Stimulated activated CD8-positive, alpha-beta memory T cell treated with anti-CD3 and anti-CD28 coated beads, Interleukin-4, amount 100 ng/mL, for 4 hours (primary cell): ENCODE data around the gene NECTIN4.
"Not testable (repeated sequence)": the region's sequence is repeated elsewhere in the genome, so short reads cannot be mapped to it uniquely, and the experiment has no call there.

ENCODE experiments used
- DNase-seq, 2 donors: peaks; one replicate each; pipeline ENCODE4 v3.0.0-alpha.2; 2020; ENCODE audit warnings: low read depth in 2 of 2, low spot score in 1 of 2

The NECTIN4 gene

DNA sequence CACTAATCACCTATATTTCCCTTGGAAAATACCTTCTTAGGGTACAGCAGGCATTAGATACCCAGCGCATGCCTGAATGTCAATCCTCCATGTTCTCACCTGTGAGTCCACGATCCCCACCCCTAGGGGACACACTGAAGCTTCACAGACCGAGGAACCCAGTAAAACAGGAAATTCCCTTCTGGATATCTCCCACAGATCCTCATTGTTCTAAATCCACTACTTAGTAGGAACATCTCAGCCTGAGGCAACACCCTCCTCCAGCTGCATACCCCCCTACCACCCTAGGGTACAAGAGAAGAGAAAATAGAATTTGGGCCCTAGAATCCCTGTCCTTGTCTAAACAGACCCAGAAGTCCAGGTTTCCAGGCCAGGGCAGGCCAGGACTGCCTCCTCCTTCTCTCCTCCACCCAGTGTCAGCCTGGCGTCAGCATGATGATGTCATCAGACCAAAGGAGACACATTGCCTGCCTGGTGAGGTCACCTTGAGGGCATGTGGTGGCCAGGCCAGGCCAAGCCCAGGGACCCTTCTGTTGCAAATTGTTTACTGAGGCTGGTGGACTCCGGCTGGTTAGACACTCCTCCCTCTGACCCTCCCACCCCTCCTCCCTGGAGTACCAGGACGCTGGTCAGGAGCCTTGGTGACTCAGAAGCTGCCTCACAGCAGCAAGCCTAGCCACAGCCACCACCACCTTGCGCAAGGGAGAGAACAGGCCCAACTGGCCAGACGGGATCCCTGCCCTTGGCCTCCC is 6.2 kb downstream of the NECTIN4 start:
- DNase-seq: no peak

DNA sequence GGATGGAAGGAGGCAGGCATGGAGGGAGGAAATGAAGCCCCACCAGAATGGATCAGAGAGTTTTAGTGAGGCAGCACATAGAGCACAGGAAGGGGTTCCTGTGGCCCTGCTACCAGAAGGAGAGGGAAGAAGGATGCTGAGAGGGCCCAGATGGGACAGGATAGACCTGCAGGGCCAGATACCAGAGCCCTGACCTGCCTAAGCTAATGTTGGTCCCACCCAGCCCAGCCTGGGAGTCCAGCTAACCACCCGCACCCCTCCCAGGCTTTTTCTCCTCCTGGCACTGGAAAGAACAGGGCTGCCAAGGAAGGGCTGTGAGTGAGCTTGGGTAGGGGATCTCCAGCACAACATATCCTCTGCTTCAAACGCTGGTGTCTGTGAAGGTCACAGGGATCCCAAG is 6.9 kb downstream of the NECTIN4 start:
- DNase-seq: no peak

DNA sequence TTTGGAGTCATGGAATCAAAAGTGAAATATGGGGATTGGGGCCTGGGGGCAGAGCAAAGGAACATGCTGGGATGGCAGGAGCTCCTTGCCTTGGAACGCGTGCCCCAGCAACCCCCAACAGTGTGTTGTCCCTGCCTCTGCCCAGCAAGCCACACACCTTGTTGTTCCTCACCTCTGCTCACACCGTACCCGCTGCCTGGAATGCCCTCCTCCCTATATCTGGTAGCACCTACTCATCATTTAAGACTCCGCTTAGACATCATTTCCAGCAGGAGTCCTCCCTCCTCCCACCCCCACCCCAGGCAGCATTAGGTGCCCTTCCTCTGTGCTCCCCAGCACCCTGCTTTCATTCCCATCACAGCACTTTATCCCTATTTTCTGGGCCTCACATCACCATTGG is 7.8 kb downstream of the NECTIN4 start:
- no peak for DNase-seq

DNA sequence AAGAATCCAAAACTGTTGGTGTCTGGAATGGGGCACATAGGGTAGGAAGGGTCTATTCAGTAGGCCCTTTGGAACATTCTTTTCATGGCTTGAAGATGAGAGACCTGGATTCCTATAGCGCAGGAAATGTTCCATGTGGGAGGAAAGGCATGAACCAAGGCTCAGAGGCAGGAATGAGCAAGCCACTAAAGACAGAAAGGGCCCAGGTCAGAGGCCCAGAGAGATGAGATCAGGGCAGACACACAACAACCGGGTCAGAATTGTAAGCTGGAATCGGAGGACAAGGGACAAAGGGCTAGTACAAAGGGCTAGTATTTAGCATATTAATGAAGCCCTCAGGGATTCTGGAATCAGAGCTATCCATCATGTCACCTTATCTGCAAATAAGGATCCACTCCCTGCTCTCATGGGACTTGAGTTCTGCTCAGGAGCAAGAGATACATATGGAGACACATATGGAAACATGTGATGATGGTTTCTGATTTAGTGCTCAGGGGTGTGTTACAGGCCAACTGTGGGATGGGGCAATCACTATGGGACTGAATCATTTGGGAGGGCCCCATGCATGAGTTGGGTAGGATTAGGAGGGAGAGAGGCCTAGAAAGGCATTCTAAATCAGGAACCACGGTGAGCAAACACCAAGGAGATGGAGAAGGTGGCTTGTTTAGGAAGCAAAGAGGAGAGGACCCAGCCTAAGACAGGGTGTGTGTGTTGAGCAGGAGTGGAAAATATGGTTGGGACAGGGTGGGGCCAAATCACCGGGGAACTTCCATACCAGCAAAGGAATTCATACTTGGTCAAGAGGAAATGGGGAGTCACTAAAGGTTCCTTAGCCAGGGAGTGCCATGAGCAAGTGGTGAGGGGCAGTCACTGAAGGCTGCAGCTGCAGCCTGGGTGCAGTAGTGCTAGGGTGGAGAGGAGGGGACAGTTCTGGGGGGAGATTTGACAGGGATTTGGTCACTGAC is 8.6 kb downstream of the NECTIN4 start:
- no peak for DNase-seq

DNA sequence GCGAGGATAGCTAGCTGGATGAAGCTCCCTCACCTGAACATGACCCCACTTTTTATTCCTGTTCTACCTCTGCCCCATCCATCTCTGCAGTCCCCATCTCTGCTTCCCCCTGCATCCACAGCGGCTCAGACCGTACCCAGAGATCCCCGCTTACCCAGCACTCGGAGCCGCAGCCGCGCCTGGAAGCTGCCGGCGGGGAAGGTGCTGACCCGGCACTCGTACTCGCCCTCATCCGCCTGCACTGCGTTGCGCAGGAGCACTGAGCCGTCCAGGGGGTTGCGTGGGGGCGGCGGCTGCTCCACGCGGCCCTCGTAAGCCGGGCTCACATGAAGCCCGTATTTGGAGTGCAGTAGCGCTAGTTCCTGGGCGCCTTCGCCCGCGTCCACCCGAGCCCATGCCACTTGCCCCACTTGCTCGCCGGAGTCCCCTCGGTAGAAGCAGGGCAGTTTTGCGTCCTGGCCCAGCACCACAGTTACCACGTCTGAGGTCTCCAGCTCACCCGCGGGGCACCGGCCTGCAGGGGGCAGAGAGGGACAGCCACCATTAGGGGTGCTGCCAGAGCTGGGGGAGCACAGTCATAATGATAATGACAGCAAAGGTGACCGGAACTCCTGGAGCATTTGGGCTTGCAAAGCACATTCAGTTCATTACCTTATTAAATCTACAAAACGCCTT is 9.8 kb downstream of the NECTIN4 start:
- DNase-seq: no peak

DNA sequence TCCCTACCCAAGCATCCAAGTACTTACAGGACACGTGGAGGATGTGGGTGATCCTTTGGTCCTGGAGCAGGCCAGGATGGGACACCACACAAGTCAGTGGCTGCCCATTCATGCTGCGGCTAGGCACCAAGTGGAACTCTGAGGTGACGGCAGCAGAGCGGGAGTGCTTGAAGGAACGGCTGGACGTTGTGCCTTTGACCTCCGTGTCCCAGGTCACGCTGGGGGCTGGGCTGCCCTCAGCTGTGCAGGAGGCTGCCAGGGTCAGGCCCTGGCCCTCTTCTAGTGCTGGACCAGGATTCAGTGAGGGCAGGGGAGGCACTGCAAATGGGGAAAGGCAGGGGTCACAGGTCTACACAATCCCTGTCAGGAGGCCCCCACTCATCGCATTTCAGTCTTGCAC is 11.9 kb downstream of the NECTIN4 start:
- DNase-seq: no peak

DNA sequence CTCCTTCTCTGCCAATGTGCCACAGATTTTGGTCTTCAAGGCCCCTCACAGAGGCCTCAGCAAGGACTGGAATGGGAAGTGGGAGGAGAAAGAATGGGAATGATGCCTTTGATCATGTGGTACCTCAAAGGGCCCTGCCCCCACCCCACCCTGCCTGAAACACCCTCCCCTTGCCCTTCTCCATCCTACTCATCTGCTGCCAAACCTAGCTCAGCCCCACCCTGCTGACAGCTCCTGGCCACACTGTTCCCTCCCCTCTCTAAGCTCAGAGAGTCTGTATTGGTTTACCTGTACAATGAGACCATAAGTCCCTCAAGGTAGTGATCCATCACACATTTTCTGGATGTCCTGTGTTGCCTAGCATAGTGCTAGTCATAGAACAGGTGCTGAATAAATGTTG is 12.9 kb downstream of the NECTIN4 start:
- no peak for DNase-seq

DNA sequence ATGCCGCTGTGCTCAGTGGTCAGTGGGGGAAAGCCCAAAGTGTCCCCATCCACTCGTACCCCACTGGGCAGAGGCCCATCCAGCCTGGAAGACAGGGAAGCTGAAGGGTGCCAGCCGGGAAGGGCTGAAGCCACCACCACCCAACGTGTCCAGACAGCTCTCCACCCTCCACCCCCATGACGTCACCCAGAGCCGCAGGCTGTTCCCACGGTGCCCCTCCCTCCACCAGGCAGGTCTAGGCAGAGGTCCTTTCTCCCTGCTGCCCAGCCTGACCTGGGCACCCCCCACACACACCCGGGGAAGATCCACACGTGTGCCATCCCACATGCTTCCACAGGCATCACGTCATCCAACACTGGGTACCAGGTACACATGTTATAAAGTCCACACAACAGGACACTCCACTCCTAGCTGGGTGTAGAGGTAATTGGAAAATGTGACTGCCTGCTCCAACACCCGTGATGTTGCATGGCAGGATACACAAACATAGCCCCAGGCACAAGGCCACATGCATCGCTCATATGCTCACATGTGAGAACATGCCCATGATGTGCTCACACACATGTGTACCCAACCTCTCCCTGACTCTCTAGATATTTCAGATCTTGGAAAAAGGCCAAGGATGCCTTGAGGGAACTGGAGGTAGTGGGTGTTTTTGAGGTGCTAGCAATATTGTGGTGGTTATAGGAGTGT is 14.5 kb downstream of the NECTIN4 start:
- no peak for DNase-seq

DNA sequence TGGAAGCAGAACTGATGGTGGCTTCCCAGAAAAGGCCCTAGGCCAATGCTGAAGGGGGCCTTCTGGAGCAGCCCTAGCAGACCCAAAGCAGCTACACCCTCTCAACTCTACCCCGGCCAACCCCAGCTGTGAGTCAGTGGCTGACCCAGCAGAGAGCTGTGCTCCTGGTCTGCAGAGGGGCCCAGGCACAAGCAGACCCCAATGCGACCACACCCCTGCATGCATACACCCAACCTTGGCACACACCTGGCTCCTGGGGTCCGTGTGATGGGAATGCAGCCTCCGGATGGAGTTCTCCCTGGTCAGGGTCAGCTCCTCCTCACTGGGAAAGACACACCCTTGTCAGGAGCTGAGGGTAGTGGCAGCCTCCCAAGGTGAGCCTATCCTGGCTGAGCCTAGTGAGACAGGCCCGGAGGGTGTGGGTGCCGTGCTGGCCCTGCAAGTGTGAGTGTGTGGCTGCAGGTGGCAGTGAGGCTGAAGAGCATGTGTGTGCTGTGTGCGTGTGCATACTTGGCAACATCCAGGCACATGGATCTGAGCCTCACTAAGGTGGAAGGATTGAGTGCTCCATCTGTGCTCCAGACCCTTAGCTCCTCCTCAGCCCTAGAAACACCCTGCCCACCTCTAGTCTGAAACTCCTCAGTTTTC is 15.8 kb downstream of the NECTIN4 start:
- no peak for DNase-seq

DNA sequence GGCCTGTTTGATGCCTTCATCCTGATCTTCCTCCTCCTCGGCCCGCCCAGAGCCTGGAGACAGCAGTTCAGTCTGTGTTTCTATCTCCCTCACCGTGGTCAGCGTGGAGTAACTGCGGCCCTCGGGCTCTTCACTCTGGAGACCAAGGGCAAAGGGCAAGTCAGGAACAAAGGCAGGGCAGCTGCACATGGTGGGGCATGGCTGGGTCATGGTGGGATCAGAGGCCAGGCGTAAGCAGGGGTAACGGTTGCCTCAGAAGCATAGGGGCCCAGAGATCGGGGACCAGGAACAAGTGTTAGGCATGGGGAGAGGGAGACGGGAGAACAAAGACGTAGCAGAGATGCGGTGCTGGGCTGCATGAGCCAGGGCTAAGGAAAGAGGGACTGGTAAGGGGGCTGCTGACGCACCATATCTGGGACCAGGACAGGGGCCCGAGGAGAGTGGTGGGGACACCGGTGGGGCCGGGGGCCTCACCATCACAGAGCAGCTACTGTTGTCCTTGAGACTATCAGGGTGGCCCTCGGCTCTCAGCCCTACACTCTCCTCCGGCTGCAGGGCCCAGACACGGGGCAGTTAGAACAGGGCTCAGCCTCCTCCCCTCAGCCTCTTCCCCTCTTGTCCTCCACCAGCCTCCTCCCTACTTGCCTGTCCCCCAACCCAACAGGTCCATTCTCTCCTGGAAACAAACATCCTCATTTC is 16.5 kb downstream of the NECTIN4 start:
- DNase-seq: no peak

DNA sequence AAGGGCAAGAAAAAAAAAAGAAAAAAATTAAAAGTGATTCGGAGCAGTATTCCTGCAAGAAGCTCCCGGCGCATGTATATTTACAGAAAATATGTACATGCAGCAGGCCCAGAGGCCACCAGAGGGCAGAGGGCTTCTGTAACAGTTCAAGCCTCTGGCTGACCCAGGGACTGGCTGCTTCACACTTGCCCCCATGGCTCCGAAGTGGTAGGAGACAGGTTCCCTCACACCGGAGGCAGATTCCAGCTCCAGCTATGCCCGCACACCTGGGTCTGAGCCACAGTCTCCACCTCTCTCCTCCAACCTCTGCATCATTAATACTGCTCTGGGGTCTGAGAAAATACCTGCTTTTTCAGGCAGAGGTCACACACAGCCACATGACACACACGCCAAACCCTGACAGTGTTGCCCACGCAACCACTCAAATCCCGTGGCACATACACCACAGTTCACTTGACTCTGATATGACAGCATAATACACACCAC is 17.4 kb downstream of the NECTIN4 start:
- DNase-seq: no peak

DNA sequence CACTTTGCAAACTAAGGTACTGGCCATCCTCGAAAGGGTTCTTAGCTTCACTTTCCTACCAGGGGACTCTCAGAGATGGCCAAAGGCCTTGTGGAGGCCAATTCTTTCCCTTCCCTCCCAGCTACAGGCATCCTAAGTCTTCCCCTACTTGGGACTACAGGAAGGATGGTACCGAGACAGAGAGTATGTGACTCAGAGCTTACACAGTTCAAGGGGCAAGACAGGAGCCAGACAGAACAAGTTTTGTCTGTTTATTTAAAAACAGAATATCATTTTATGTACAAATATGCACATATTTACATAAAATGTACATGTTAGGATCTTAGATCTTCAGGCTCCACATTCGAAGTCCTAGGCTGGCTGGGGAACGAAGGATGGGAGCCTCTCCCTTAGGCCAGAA is 18.6 kb downstream of the NECTIN4 start:
- no peak for DNase-seq

DNA sequence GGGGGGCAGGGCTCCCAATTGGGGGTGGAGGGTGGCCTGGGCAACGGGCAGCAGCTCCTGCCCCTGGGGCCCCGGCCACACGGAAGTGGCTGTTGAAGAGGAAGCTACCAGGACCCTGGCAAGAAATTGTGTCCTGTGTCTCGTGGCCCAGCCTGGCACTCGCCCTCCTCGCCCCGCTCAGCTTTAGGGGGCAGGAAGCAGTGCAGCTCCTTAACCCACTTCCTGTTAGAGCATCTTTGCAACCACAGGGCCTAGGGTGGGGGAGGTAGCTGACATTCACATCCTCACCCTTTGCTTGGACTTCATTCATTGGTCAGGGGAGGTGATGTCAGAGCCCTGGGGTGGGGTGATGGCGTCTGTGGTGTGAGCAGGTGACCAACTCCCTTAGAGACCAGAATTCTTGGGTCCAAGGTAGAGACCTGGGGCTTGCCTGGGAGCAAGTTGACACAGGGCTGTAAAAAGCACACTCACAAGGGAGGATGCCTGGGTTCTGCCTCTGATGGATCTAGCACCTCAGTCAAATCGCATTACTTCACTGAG is 19.6 kb downstream of the NECTIN4 start, which contains the start of gene ARHGAP30:
TSS of gene ARHGAP30 (minus strand) at position 161 of the 540 bp plus-strand sequence. CDS start 267 bp downstream, outside the sequence.
- peak; percentile 63 to 78 for DNase-seq

DNA sequence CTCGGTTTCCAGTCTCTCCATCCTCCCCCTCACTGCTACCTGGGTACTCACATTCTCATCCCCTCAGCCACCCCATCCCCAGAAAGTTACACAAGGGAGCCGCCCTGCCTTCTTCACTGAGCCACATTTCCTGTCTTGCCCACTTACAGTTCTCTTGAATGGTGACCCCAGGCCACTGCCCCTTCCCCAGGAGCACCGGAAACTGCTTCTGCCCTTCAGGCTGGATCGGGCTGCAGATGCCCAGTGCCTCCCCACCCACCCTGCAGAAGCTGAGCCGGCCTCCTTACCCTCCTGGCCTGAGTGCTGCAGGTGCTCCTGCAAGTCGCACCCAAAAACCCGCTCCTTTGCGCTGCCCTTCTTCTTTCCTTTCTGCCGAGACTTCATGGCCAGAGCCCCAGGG is 20.1 kb downstream of the NECTIN4 start:
- DNase-seq: no peak

DNA sequence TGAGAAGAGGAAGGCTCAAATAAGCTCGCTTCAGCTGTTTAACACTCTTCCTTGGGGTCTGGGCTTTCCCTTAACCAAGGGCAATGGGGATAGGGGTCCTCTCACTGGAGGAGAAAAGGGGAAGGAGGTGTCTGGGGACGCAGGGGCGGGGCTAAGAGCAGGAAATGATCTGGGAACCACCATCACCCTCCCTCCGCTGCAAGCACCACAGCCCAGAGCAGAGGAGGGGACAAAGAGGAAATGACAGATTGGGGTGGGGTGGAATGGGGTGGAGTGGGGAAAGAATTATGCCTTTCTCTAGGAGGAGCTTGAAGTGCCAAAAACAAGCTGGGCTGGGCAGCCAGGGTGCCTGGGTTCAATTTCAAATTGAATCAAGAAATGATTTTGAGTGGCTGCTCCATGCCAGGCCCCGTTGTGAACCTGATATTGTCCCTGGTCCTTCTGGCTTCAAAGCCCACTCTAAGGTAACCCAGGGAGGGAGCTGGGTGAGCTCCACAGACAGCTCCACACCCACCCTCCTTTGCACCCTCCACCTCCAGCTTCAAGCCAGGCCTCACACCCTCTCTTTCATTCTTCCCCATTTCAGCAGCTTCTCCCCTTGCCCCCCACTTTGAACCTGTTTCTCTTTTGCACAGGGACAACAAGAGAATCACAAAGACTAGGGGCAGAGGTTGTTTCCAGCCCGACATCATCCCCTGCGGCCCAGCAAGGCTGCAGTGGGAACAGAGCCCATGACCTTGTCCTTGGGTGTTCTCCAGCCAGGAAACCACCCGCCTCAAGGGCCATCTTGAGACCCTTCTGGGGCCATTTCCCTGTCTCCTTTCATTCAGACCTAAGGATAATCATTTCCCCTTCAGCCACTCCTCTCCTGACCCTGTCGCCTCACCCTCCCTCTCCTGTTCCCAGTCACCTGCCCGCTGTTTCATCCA is 20.8 kb downstream of the NECTIN4 start:
- DNase-seq: peak; percentile 53 to 70

DNA sequence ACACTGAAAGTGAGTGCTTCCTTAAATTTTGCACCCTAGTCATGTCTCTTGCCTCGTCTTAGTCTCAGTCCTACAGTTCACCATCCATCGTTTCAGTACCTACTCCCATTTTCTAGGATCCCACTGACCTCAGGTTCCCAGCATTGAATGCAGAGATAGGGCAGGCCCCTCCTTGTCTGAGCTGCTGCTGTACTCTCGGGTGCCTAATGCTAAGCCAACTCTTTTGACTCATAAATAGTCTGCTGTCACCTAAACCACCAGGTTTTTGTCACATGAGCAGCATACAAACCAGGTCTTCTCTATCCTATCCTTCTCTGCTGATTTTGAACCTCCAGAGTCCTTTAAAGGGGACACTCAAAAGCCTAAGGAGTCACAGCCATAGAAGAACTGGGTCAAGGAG is 22.7 kb downstream of the NECTIN4 start:
- DNase-seq: no peak

DNA sequence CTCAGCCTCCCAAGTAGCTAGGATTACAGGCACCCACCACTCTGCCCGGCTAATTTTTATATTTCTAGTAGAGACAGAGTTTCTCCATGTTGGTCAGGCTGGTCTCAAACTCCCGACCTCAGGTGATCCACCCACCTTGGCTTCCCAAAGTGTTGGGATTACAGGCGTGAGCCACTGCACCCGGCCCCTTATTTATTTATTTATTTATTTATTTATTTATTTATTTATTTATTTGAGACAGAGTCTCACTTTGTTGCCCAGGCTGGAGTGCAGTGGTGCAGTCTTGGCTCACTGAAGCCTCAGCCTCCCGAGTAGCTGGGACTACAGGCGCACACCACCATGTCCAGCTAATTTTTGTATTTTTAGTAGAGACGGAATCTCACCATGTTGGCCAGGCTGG is 23.7 kb downstream of the NECTIN4 start:
- DNase-seq: not testable (repeated sequence)

DNA sequence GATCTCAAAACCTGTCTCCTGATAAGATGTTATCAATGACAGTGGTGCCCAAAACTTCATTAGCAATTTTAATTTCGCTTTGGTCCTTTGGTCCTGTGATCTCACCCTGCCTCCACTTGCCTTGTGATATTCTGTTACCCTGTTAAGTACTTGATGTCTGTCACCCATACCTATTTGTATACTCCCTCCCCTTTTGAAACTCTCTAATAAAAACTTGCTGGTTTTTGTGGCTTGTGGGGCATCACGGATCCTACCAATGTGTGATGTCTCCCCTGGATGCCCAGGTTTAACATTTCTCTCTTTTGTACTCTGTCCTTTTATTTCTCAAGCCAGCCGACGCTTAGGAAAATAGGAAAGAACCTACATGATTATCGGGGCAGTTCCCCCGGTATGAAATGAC is 25.4 kb downstream of the NECTIN4 start:
- DNase-seq: not testable (repeated sequence)
